Adipocyte (in vitro differentiated cells): ENCODE results near the gene PFN1.

Experiments used
- DNase-seq: peaks from one replicate; pipeline ENCODE4 v3.0.0-alpha.2; 2015; ENCODE audit warnings: low read depth
- H3K27me3 ChIP-seq: replicated peaks from 2 replicates; pipeline ENCODE4 v1.7.0; 2013; ENCODE audit warnings: mild to moderate bottlenecking, low read length, moderate library complexity; ENCODE audit not compliant: control insufficient read depth, insufficient read depth
- H3K36me3 ChIP-seq: 2 replicates; pipeline ENCODE4 v1.7.0; 2013; ENCODE audit warnings: low read length, mild to moderate bottlenecking, moderate library complexity; ENCODE audit not compliant: control insufficient read depth, insufficient read depth, severe bottlenecking
- H3K4me1 ChIP-seq: 2 replicates; pipeline ENCODE4 v1.7.0; 2013; ENCODE audit warnings: mild to moderate bottlenecking, low read length, moderate library complexity; ENCODE audit not compliant: control insufficient read depth, insufficient read depth
- H3K4me3 ChIP-seq: 2 replicates; pipeline ENCODE4 v1.7.0; 2013; ENCODE audit warnings: mild to moderate bottlenecking, low read length, moderate library complexity
- H3K9ac ChIP-seq: 2 replicates; pipeline ENCODE4 v1.7.0; 2013; ENCODE audit warnings: mild to moderate bottlenecking, low read length, moderate library complexity
- H3K9me3 ChIP-seq: 2 replicates; pipeline ENCODE4 v1.7.0; 2013; ENCODE audit warnings: mild to moderate bottlenecking, low read length, moderate library complexity; ENCODE audit not compliant: control insufficient read depth

Gene PFN1

GRCh38 chr17:4941319-4941610 lies 7.1 kb downstream of the PFN1 start:
- Histone ChIP-seq H3K9me3 (no peaks in the 10 kb centered on the region), H3K27me3 (no peaks in the 10 kb centered on the region), H3K36me3 (peaks cover 60% of the 10 kb centered on the region), H3K9ac (peak overlapping the region; percentile 99), H3K4me3 (peak overlapping the region; percentile 97), H3K4me1 (peaks cover 54% of the 10 kb centered on the region)
- no peak for DNase-seq

GRCh38 chr17:4940555-4941318 lies 7.6 kb downstream of the PFN1 start:
- H3K4me3 ChIP-seq: peak overlapping the region; percentile 97
- H3K4me1 ChIP-seq: peaks cover 49% of the 10 kb centered on the region
- peaks cover 59% of the 10 kb centered on the region for H3K36me3 ChIP-seq
- peak overlapping the region; percentile 99 for H3K9ac ChIP-seq
- DNase-seq: peak; percentile 34
- H3K9me3 ChIP-seq: no peaks in the 10 kb centered on the region
- no peaks in the 10 kb centered on the region for H3K27me3 ChIP-seq

- peak; percentile 100 for DNase-seq
- Histone ChIP-seq H3K27me3 (no peaks in the 10 kb centered on the region), H3K4me1 (peaks cover 41% of the 10 kb centered on the region), H3K36me3 (peaks cover 55% of the 10 kb centered on the region), H3K9ac (peak within 1 kb of the TSS; percentile 99), H3K9me3 (no peaks in the 10 kb centered on the region), H3K4me3 (peak within 1 kb of the TSS; percentile 97)
Observed at GRCh38 chr17:4939796-4940554, 8.4 kb downstream of the PFN1 start, which contains the start of the genes RNF167 and SLC25A11. Gene RNF167, plus strand, starts transcription at chr17:4940268. Its CDS starts 642 bp downstream, at chr17:4940910. Gene SLC25A11, minus strand, starts transcription at chr17:4940046. Its CDS starts 136 bp downstream, at chr17:4939910.

GRCh38 chr17:4939546-4939795 lies 8.9 kb downstream of the PFN1 start:
- Histone ChIP-seq H3K4me1 (peaks cover 38% of the 10 kb centered on the region), H3K9ac (peak overlapping the region; percentile 99), H3K4me3 (peak overlapping the region; percentile 97), H3K36me3 (peaks cover 50% of the 10 kb centered on the region), H3K9me3 (no peaks in the 10 kb centered on the region), H3K27me3 (no peaks in the 10 kb centered on the region)
- peak; percentile 66 for DNase-seq

GRCh38 chr17:4938688-4939545 lies 9.4 kb downstream of the PFN1 start:
- Histone ChIP-seq H3K27me3 (no peaks in the 10 kb centered on the region), H3K9ac (peak overlapping the region; percentile 99), H3K36me3 (peaks cover 44% of the 10 kb centered on the region), H3K4me3 (peak overlapping the region; percentile 97), H3K9me3 (no peaks in the 10 kb centered on the region), H3K4me1 (peaks cover 42% of the 10 kb centered on the region)
- peak; percentile 21 for DNase-seq

- H3K36me3 ChIP-seq: peaks cover 36% of the 10 kb centered on the region
- H3K27me3 ChIP-seq: no peaks in the 10 kb centered on the region
- peak overlapping the region; percentile 99 for H3K9ac ChIP-seq
- H3K9me3 ChIP-seq: no peaks in the 10 kb centered on the region
- no peak overlapping the region for H3K4me3 ChIP-seq
- DNase-seq: no peak
- peaks cover 38% of the 10 kb centered on the region for H3K4me1 ChIP-seq
Observed at GRCh38 chr17:4938069-4938491, 10.2 kb downstream of the PFN1 start.

GRCh38 chr17:4937553-4937952 lies 10.8 kb downstream of the PFN1 start:
- DNase-seq: no peak
- Histone ChIP-seq H3K4me1 (peaks cover 34% of the 10 kb centered on the region), H3K9ac (no peak overlapping the region), H3K27me3 (no peaks in the 10 kb centered on the region), H3K9me3 (no peaks in the 10 kb centered on the region), H3K36me3 (peaks cover 30% of the 10 kb centered on the region), H3K4me3 (no peak overlapping the region)

- Histone ChIP-seq H3K9me3 (no peaks in the 10 kb centered on the region), H3K27me3 (no peaks in the 10 kb centered on the region), H3K4me3 (no peak overlapping the region), H3K36me3 (peaks cover 28% of the 10 kb centered on the region), H3K9ac (no peak overlapping the region), H3K4me1 (peaks cover 28% of the 10 kb centered on the region)
- DNase-seq: no peak
Observed at GRCh38 chr17:4936436-4936835, 11.9 kb downstream of the PFN1 start.

- no peak overlapping the region for H3K4me3 ChIP-seq
- no peaks in the 10 kb centered on the region for H3K9me3 ChIP-seq
- DNase-seq: no peak
- peaks cover 22% of the 10 kb centered on the region for H3K4me1 ChIP-seq
- H3K9ac ChIP-seq: no peak overlapping the region
- H3K36me3 ChIP-seq: peaks cover 28% of the 10 kb centered on the region
- no peaks in the 10 kb centered on the region for H3K27me3 ChIP-seq
Observed at GRCh38 chr17:4935650-4936049, 12.7 kb downstream of the PFN1 start.

GRCh38 chr17:4934173-4934979 lies 14.0 kb downstream of the PFN1 start:
- H3K9ac ChIP-seq: peak overlapping the region; percentile 57
- H3K9me3 ChIP-seq: no peaks in the 10 kb centered on the region
- DNase-seq: peak; percentile 4
- peaks cover 28% of the 10 kb centered on the region for H3K36me3 ChIP-seq
- no peaks in the 10 kb centered on the region for H3K27me3 ChIP-seq
- H3K4me3 ChIP-seq: no peak overlapping the region
- peaks cover 22% of the 10 kb centered on the region for H3K4me1 ChIP-seq
